Left kidney (tissue), 8 donors: Measurements from ENCODE around the gene FIGNL1. TPM values are rescaled to one million over a fixed set of nuclear protein-coding genes. Genes with fewer than 3 reads are reported as not detected.

Experiments used
- DNase-seq: peaks from one replicate; pipeline ENCODE4 v3.0.0-alpha.2; 2013
- long read RNA-seq, 8 donors: transcript quantifications; one replicate each; lab custom pipeline, GENCODE V29; 2026
- polyA plus RNA-seq: library from polyadenylated mRNA; unstranded; fragments of 120-200 nt; gene quantifications from one replicate; pipeline ENCODE4 v1.2.1, GENCODE V29; 2013; ENCODE audit not compliant: insufficient read length

Gene FIGNL1, protein sequence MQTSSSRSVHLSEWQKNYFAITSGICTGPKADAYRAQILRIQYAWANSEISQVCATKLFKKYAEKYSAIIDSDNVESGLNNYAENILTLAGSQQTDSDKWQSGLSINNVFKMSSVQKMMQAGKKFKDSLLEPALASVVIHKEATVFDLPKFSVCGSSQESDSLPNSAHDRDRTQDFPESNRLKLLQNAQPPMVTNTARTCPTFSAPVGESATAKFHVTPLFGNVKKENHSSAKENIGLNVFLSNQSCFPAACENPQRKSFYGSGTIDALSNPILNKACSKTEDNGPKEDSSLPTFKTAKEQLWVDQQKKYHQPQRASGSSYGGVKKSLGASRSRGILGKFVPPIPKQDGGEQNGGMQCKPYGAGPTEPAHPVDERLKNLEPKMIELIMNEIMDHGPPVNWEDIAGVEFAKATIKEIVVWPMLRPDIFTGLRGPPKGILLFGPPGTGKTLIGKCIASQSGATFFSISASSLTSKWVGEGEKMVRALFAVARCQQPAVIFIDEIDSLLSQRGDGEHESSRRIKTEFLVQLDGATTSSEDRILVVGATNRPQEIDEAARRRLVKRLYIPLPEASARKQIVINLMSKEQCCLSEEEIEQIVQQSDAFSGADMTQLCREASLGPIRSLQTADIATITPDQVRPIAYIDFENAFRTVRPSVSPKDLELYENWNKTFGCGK
- 36.7 TPM for polyA plus RNA-seq
- long read RNA-seq, donor 1, partial matches to known transcripts, result 0 of 4 reads
- long read RNA-seq, donor 1, other reads (novel, unspliced or antisense), result 0 of 4 reads
- long read RNA-seq, donor 2, partial matches to known transcripts, result 0 of 2 reads
- long read RNA-seq, donor 2, other reads (novel, unspliced or antisense), result 0 of 2 reads
- long read RNA-seq, donor 3, partial matches to known transcripts, result 0 of 4 reads
- long read RNA-seq, donor 3, other reads (novel, unspliced or antisense), result 0 of 4 reads
- long read RNA-seq, donor 4, result 0 reads
- long read RNA-seq, donor 5, partial matches to known transcripts, result 0 of 4 reads
- long read RNA-seq, donor 5, other reads (novel, unspliced or antisense), result 0 of 4 reads
- long read RNA-seq, donor 6, partial matches to known transcripts, result 0 of 3 reads
- long read RNA-seq, donor 6, other reads (novel, unspliced or antisense), result 0 of 3 reads
- long read RNA-seq, donor 7, partial matches to known transcripts, result 0 of 4 reads
- long read RNA-seq, donor 7, other reads (novel, unspliced or antisense), result 0 of 4 reads
- long read RNA-seq, donor 8, result 0 reads

GRCh38 chr7:50449881-50450589 is at the start of gene FIGNL1:
TSS of gene FIGNL1 (minus strand) at chr7:50450350. CDS start at chr7:50447287, 3,063 bp downstream.
- DNase-seq, result peak; percentile 58

GRCh38 chr7:50499092-50499491 is 48.9 kb upstream of the FIGNL1 start:
- DNase-seq, result no peak

DNA sequence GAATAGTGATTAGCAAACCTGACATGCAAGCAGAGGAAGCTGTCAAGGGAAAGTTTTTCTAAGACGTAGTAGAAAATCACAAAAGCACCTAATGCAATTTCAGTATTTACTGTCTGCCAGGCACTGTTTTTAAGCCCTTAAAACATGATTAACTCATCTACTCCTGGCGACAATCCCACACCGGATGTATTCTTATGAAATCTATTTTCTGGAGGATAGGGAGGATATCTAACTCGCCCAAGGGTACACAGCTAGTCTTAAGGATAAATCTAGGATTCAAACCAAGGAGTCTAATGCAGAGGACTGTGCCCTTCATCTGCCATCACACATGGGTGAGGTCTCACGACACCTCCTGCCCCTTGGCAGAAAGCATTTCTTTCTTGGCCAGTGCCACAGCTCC is 47.8 kb upstream of the FIGNL1 start:
- no peak for DNase-seq

GRCh38 chr7:50497068-50497642 is 47.0 kb upstream of the FIGNL1 start:
- no peak for DNase-seq

- DNase-seq, result no peak
Measured at GRCh38 chr7:50496569-50496968, 46.4 kb upstream of the FIGNL1 start.

- no peak for DNase-seq
Measured at GRCh38 chr7:50495746-50496145, 45.6 kb upstream of the FIGNL1 start.

DNA sequence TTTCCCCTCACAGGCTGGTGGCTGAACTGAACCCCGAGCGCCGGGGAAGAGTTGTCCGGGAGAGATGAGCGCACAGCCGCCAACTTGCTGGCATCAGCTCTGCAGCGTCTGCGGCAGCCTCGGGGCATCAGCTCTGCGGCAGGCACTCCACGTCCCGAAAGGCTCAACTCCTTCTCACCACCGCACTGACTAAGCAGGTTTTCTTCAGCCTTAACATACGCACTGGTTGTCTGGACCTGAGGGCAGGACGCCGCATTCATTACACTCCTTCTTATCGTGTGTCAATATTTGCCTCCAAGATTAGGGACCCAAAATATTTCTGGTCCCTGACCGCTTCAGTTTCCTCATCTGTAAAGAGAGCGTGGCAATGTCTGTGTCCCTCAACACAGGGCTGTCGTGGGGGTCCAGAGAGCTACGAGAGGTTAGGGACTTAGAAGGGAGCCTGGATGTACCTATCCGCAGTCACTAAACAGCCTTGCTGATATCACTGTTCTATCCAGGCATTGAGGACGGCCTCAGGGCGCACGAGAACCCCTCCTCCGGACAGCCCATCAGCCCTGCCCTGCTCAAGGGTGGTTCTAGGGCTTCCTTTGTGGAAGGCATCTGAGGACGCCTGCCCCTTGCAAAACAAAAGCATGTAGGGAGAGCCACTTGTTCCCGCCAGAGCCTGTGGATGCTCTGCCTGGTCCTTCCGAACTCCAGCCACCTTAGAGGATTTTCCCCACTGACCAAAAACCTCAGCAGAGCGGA is 42.8 kb upstream of the FIGNL1 start:
- no peak for DNase-seq

- no peak for DNase-seq
Measured at GRCh38 chr7:50491943-50492342, 41.8 kb upstream of the FIGNL1 start.

- no peak for DNase-seq
Measured at GRCh38 chr7:50491209-50491608, 41.1 kb upstream of the FIGNL1 start.

- DNase-seq, result no peak
Measured at GRCh38 chr7:50488379-50488778, 38.2 kb upstream of the FIGNL1 start.

DNA sequence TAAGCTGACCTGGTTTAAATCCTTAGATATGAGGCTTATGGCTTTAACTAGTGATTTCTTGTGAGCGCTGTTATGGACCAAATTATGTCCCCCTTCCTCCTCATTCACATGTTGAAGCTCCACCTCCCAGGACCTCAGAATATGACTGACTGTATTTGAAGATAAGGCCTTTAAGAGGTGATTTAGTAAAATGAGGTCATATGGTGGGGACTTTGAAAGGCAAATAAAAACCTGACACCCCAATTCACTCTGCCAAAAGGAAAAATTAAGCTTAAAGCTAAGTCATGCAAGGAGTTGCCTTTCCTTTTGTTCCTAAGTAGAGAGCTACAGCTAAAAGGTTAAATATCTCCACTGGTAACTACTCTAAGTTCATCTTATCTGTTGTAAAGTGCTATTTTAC is 36.4 kb upstream of the FIGNL1 start:
- no peak for DNase-seq

- DNase-seq, result no peak
Measured at GRCh38 chr7:50481867-50482266, 31.7 kb upstream of the FIGNL1 start.

DNA sequence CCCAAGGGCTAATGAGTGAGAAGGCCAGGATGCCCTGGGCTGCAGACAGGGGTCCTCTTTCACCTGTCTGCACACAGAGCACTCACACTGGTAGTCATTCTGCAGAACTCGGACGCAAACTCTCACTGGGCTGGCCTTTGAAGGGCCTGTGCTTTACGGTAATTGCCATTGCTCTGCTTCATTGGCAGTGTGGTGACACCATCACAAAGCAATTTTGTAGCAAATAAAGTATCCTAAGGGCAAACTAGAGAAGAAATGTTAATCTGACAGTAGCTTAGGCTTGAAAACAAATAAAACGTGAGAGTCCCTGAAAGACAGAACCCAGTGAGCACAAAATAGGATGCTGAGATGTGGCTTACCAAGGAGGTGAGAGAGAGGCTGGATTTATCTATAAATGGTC is 30.6 kb upstream of the FIGNL1 start:
- no peak for DNase-seq

GRCh38 chr7:50479743-50480517 is 29.8 kb upstream of the FIGNL1 start:
- DNase-seq, result no peak

- DNase-seq, result no peak
Measured at GRCh38 chr7:50477640-50478039, 27.5 kb upstream of the FIGNL1 start.

GRCh38 chr7:50476953-50477625 is 26.9 kb upstream of the FIGNL1 start:
- no peak for DNase-seq

GRCh38 chr7:50475340-50475739 is 25.2 kb upstream of the FIGNL1 start:
- DNase-seq, result no peak

GRCh38 chr7:50474382-50475160 is 24.4 kb upstream of the FIGNL1 start:
- no peak for DNase-seq
